GM12891 (cell line): ENCODE results near the gene LILRB4.
"Not testable (repeated sequence)": the region's sequence is repeated elsewhere in the genome, so short reads cannot be mapped to it uniquely, and the experiment has no call there.

Source experiments
- POLR2A ChIP-seq: IDR thresholded peaks from 2 replicates; pipeline ENCODE4 v1.6.1; 2011; ENCODE audit warnings: low read depth, low read length, control low read depth
- POLR2AphosphoS5 ChIP-seq: IDR thresholded peaks from 2 replicates; pipeline ENCODE4 v1.6.1; 2011; ENCODE audit warnings: low read depth, low read length, control low read depth

DNA sequence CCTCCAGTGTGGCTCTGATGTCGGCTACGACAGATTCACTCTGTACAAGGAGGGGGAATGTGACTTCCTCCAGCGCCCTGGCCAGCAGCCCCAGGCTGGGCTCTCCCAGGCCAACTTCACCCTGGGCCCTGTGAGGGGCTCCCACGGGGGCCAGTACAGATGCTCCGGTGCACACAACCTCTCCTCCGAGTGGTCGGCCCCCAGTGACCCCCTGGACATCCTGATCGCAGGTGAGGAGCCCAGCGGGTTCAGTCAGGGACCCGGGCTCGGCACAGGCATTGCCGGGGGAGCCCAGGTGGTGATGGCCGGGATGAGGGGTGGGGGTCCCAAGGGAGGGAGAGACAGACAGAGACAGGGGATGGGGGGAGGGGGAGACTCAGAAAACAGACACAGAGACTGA lies 34.9 kb downstream of the LILRB4 start:
- not testable (repeated sequence) for TF ChIP-seq POLR2A, POLR2AphosphoS5
